C4-2B (cell line): ENCODE data around the gene TAF11L13.
"Not testable (repeated sequence)": the region's sequence is repeated elsewhere in the genome, so short reads cannot be mapped to it uniquely, and the experiment has no call there.

Experiments used
- H3K27ac ChIP-seq: fragments of 450-650 bp; 2 replicates; pipeline ENCODE4 v1.5.1; 2017
- CTCF ChIP-seq: fragments of 450-650 bp; conservative IDR thresholded peaks from 2 replicates; pipeline ENCODE4 v1.5.1; 2017; ENCODE audit warnings: mild to moderate bottlenecking
- ZFX ChIP-seq: fragments of 450-650 bp; IDR thresholded peaks from 2 replicates; pipeline ENCODE4 v1.6.1; 2017

TAF11L13 gene

GRCh38 chr5:17631788-17632187 is at the start of gene TAF11L13:
TAF11L13 (plus strand) TSS chr5:17632088.
- not testable (repeated sequence) for H3K27ac ChIP-seq

GRCh38 chr5:17585658-17586057 is 46.2 kb upstream of the TAF11L13 start, which contains the start of gene TAF11L7:
TAF11L7 (minus strand) TSS chr5:17585758.
- not testable (repeated sequence) for H3K27ac ChIP-seq

- H3K27ac ChIP-seq, result not testable (repeated sequence)
Observed at GRCh38 chr5:17590860-17591259, 41.0 kb upstream of the TAF11L13 start, which contains the start of gene TAF11L8. TAF11L8 (minus strand) TSS chr5:17590960.

- not testable (repeated sequence) for H3K27ac ChIP-seq
Observed at GRCh38 chr5:17594255-17594654, 37.6 kb upstream of the TAF11L13 start, which contains the start of gene TAF11L9. TAF11L9 (minus strand) TSS chr5:17594394.

GRCh38 chr5:17597728-17598127 is 34.2 kb upstream of the TAF11L13 start, which contains the start of gene TAF11L10:
TAF11L10 (minus strand) TSS chr5:17597828.
- not testable (repeated sequence) for H3K27ac ChIP-seq

GRCh38 chr5:17603880-17604279 is 28.0 kb upstream of the TAF11L13 start, which contains the start of gene TAF11L11:
TAF11L11 (plus strand) TSS chr5:17604183.
- not testable (repeated sequence) for H3K27ac ChIP-seq

- H3K27ac ChIP-seq, result no peak overlapping the region
- TF ChIP-seq ZFX, result no peak
- no peak for TF ChIP-seq CTCF
Observed at GRCh38 chr5:17604951-17605350, 26.9 kb upstream of the TAF11L13 start.

- not testable (repeated sequence) for H3K27ac ChIP-seq
Observed at GRCh38 chr5:17607461-17607860, 24.4 kb upstream of the TAF11L13 start.

GRCh38 chr5:17610092-17610491 is 21.8 kb upstream of the TAF11L13 start, which contains the start of gene TAF11L12:
TAF11L12 (plus strand) TSS chr5:17610392.
- not testable (repeated sequence) for H3K27ac ChIP-seq

- TF ChIP-seq CTCF (no peak), ZFX (no peak)
- H3K27ac ChIP-seq, result no peak overlapping the region
Observed at GRCh38 chr5:17614872-17615605, 16.8 kb upstream of the TAF11L13 start.

- no peak for TF ChIP-seq ZFX
- no peak for TF ChIP-seq CTCF
- no peak overlapping the region for H3K27ac ChIP-seq
Observed at GRCh38 chr5:17619354-17619753, 12.5 kb upstream of the TAF11L13 start.

- TF ChIP-seq ZFX (no peak), CTCF (peak; percentile 67)
- H3K27ac ChIP-seq, result no peak overlapping the region
Observed at GRCh38 chr5:17620627-17621026, 11.3 kb upstream of the TAF11L13 start.
